Panc1 (cell line): ENCODE data around the gene ARHGDIB.

Experiments used
- TCF7L2 ChIP-seq: IDR thresholded peaks from 2 replicates; pipeline ENCODE4 v1.6.1; 2011; ENCODE audit warnings: mild to moderate bottlenecking, low read depth, low read length, inconsistent platforms
- TF ChIP-seq, protein P1 (sequence below): fragments of 450-650 bp; IDR thresholded peaks from 2 replicates; pipeline ENCODE4 v1.5.1; 2017; ENCODE audit warnings: mild to moderate bottlenecking
- TF ChIP-seq, protein P2 (sequence below), 2 experiments: IDR thresholded peaks; 2 replicates each; pipeline ENCODE4 v1.6.1; 2011 to 2012; ENCODE audit warnings: low read depth in 2 of 2, control low read depth in 1 of 2, low read length in 1 of 2, mild to moderate bottlenecking in 1 of 2, moderate library complexity in 1 of 2; ENCODE audit not compliant: insufficient read depth in 1 of 2

DNA sequence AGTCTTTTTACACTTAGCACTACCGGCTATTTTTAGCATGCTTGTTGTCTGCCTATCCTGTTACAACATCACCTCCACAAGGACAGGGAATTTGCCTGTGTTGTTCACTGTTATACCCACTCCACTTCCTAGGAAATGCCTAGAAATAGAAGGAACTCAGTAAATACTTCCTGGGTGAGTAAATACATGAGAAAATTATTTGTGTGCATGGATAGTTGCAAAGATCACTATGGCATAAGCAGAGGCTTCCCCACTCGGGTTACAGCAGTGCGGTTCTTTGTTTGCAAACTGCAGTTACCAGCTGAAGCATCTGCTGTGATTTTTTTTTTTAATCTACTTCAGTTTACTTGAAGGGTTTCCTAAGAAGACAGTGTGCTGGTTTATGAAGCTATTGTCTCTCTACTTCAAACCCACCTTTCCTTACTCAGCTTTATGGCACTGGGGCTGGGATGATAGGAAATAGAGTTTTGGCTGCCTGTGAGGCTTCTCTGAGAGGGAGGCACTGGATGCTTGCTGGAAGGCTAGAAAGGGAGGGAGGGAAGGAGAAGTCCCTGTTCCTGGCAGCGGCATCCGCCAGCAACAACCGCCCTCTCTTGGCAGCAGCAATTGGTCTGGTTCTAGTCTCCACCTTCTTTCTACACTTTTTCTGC, 40.5 kb upstream of the ARHGDIB start:
- TF ChIP-seq, protein P1, sequence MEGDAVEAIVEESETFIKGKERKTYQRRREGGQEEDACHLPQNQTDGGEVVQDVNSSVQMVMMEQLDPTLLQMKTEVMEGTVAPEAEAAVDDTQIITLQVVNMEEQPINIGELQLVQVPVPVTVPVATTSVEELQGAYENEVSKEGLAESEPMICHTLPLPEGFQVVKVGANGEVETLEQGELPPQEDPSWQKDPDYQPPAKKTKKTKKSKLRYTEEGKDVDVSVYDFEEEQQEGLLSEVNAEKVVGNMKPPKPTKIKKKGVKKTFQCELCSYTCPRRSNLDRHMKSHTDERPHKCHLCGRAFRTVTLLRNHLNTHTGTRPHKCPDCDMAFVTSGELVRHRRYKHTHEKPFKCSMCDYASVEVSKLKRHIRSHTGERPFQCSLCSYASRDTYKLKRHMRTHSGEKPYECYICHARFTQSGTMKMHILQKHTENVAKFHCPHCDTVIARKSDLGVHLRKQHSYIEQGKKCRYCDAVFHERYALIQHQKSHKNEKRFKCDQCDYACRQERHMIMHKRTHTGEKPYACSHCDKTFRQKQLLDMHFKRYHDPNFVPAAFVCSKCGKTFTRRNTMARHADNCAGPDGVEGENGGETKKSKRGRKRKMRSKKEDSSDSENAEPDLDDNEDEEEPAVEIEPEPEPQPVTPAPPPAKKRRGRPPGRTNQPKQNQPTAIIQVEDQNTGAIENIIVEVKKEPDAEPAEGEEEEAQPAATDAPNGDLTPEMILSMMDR = no peak
- TF ChIP-seq TCF7L2 = no peak
- TF ChIP-seq, protein P2, sequence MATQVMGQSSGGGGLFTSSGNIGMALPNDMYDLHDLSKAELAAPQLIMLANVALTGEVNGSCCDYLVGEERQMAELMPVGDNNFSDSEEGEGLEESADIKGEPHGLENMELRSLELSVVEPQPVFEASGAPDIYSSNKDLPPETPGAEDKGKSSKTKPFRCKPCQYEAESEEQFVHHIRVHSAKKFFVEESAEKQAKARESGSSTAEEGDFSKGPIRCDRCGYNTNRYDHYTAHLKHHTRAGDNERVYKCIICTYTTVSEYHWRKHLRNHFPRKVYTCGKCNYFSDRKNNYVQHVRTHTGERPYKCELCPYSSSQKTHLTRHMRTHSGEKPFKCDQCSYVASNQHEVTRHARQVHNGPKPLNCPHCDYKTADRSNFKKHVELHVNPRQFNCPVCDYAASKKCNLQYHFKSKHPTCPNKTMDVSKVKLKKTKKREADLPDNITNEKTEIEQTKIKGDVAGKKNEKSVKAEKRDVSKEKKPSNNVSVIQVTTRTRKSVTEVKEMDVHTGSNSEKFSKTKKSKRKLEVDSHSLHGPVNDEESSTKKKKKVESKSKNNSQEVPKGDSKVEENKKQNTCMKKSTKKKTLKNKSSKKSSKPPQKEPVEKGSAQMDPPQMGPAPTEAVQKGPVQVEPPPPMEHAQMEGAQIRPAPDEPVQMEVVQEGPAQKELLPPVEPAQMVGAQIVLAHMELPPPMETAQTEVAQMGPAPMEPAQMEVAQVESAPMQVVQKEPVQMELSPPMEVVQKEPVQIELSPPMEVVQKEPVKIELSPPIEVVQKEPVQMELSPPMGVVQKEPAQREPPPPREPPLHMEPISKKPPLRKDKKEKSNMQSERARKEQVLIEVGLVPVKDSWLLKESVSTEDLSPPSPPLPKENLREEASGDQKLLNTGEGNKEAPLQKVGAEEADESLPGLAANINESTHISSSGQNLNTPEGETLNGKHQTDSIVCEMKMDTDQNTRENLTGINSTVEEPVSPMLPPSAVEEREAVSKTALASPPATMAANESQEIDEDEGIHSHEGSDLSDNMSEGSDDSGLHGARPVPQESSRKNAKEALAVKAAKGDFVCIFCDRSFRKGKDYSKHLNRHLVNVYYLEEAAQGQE (IDR thresholded peaks at IDR 0.05; ENCODE audit: insufficient read depth in 1 of 2, low read depth in 2 of 2, low read length in 1 of 2) = no peak
